Inferior parietal cortex (tissue), 1 donor: ENCODE measurements around the gene MRPL24.
"Not testable (repeated sequence)": the region's sequence is repeated elsewhere in the genome, so short reads cannot be mapped to it uniquely, and the experiment has no call there.

Experiments
- DNase-seq: peaks from one replicate; pipeline ENCODE4 v3.0.0-alpha.2; 2016; ENCODE audit errors: extremely low spot score

The MRPL24 gene

DNA sequence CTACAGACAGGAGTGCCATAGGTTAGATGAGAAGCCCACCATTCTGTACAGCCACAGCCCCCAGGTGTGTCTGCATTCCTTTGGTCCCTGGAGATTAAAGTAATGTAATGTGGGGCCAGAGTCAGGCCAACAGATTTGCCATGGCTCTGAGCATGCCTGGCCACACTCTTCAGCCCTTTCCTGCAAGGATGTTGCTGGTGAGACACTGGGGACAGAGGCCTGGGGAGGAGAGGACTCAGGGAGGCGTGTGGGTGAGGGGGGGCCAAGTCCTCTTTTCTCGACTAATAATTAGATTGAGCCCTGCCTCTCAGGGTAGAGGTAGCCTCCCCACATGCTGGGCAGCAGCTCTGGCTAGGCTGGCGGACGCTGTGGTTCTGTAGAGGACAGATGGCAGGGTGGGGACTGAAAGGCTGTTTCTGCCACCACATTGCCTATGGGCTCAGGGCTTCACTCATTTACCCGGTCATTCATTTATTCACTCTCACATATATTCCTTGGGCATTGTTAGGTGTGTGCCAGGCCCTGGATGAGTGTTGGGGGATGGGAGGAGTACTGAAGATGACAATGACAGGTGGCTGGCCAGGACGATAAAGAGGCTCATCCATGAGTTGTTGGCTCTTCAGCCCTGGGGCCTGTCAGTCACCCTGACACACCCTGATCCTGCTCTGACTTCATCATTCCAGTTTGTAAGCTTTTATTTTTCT lies 19.4 kb upstream of the MRPL24 start:
- no peak for DNase-seq

DNA sequence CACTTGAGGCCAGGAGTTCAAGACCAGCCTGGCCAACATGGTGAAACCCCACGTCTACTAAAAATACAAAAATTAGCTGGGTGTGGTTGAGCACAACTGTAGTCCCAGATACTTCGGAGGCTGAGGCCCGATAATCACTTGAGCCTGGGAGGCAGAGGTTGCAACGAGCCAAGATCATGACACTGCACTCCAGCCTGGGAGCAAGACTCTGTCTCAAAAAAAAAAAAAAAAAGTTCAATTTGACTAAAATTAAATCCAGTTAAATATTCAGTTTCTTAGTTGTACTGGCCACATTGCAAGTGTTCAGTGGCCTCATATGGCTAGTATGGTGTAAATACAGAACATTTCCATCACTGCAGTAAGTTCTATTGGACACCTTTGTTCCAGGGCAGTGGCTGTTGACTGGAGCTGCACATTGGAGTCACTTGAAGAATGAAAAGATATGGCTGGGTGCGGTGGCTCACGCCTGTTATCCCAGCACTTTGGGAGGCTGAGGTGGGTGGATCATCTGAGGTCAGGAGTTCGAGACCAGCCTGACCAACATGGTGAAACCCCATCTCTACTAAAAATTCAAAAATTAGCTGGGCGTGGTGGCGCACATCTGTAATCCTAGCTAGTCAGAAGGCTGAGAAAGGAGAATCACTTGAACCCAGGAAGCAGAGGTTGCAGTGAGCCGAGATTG lies 16.8 kb upstream of the MRPL24 start:
- not testable (repeated sequence) for DNase-seq

DNA sequence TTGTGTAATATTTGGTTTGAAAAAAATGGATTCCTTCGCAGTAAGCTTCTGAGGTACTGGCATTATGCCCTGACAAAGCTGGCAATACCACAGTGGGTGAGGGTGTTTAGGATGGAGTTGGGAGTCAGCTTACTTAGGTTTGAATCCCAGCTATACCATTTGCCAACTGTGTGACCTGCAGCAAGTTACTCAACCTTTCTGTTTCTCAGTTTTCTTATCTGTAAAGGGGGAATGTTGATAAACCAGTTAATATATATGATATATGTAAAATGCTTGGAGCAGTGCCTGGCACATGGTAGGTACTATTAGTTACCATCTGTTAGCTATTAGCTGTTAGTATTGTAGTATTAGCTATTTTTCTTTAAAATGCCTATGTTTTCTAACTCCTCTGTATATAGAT lies 15.5 kb upstream of the MRPL24 start:
- no peak for DNase-seq

DNA sequence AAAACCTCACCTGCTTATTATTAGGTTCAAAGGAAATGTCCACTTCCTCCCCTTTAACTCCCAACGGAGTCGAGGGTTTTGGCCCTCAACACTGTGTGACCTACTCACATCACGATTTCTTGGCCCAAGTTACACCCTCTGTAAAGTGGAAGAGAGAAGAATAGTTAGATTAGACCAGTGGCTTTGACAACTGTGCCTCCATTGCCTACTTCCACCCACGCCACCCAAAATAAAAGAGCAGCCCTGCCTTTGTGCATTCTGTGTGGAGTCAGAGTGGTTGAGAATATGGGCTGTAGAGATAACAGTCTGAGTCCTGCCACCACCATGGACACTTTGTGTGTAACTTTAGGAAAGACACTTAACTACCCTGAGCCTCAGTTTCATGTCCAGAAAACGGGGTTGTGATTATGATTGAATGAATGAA lies 14.7 kb upstream of the MRPL24 start:
- DNase-seq, result no peak

DNA sequence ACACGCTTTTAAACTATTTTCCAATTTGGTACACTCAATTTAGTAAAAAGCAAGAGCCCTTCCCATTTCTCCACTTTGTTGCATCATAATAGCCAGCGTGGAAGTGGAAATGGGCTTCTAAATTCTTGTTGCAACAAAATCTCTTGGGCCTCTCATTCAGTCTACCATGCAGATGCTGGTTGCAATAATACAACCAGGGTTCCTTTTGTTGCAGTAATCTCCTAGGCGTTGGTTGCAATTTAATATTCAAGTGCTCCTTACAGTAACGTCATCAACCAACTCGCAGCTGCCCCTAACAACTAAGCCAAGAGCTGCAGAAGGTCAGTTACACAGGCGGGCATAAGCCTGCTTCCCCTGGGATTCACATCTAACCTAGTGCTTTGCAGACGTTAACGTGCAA lies 13.3 kb upstream of the MRPL24 start:
- no peak for DNase-seq

DNA sequence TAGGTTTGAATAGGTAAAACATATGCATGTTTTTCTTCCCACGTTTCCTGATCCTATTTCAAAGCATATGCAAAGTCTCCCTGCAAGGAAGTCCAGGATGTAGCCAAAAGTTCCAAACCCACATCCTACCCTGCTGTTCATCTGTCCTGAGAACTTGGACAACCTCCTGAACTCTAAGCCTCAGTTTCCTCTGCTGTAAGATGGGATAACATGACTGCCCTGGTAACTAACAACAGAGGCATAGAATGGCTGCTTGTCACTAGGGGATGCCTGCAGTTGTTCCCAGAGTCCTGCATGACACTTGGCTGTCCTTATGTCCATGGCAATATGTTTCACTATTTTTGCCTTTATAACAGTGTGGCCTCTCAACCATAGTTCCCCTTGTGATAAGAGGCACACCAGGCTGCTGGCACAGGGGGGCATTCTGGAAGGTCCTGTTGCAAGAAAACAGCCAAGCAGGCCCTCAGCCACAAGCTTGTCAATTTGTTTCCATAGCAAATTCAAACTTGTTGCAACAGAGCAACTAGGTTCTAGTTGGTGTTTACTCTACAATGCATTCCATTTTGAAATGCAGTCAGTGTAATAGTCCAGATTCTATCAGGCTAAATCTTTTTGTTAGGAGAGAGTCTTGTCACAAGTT lies 12.1 kb upstream of the MRPL24 start:
- no peak for DNase-seq

DNA sequence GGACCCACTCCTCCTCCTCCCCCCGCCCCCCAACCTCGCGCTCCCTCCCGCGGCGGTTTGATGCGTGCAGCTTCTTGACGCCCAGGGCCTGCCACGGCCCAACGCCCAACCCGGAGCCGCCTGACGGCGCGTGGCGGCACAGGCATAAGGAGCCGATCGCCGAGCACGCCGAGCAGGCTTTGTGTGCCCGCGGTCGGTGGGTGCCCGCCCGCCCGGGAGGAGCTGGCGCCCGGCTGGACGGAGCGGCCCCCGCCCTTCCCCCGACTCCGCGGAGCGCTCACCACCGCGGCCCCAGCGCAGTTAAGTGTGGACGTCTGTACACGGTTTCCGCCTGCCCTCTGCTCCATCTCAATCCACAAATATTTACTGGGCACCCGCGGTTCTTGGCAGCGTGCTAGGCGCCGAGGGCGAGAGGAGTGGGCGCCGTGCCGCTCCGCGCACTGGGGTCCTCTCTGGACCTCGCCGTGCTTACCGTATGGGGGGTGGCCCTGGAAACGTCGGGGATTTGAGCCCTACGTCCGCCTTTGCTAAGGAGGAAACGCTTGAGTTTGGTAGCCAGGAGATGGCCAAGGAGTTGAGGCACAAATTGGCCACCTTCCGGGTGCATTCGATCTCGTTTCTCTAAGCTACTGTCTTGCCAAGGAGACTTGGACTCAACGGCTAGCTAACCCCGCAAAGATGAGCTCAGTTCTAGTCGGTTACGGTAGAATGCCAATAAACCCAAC lies 11.0 kb upstream of the MRPL24 start:
- peak; percentile 91 for DNase-seq

DNA sequence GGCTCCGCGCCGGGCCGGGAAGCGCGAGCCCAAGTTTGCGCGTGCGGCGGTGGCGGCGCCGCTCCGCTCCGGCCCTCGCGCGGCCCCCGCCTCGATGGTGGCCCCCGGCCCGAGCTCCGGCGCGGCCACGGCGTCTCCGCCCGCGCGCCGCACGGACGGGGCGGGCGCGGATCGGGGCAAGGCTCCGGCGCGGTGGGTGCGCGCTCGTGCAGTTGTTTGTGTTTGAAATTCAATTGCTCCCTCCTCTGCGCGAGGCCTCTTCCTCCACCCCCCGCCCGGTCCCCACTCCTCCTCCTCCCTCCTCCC lies 10.5 kb upstream of the MRPL24 start, which contains the start of gene HDGF:
Gene HDGF, minus strand, starts transcription at position 225 of the 306 bp plus-strand sequence. CDS start 246 bp downstream, outside the sequence.
- DNase-seq, result no peak

DNA sequence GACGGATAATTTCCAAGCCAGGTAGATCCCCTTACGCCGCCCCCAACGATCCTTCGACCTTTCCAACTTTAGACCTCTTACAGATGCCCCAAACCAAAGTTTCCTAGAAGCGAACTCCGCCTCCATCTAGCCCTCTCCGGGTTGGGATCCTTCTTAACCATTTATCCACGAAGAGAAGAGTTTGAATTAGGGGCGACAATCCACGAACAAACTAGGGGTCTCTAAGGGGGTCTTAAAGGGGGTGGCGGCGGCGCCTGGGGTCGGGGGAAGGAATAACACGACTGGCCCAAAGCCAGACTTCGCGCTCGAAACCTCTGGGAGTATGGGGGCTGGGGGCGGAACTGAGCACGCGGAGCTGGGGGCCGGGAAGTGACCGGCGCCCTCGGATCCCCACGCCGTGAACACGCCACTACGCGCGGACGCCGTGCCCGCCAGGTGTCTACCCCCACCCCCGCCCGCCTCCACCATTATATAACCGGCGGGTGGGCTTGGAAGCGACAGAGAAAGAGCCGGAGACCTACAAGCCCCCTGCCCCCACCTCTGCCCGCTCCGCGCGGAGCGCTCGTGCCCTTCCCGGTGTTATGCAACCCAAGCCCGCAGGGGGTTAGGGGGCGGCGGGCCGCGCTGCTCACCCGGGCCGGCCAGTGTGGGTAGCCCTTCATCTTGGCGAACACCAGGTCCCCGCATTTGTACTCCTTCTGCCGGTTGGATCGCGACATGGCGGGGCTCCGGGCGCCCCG lies 10.0 kb upstream of the MRPL24 start:
- no peak for DNase-seq

DNA sequence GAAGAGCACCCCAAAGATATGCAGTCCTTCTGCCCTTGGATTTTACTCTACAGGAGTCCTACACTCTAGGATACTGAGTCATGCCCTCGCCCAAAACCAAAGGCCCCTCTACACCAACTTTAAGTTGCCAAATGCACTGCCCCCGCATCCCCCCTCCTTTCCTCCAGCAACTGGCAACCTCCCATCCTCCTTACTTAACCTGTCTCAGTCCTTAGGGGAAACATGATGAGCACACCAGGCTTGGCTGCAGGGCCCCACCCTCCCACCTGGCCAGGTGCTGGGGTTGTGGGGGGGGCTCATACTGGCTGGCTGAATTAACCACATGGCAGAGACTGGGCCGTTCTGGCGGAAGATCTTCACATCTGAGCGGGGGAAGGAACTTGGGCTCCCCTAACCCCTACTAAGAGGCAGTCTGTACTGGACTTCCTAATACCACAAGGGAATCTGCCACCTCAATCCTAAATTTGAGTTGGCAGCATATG lies 9.3 kb upstream of the MRPL24 start:
- no peak for DNase-seq

DNA sequence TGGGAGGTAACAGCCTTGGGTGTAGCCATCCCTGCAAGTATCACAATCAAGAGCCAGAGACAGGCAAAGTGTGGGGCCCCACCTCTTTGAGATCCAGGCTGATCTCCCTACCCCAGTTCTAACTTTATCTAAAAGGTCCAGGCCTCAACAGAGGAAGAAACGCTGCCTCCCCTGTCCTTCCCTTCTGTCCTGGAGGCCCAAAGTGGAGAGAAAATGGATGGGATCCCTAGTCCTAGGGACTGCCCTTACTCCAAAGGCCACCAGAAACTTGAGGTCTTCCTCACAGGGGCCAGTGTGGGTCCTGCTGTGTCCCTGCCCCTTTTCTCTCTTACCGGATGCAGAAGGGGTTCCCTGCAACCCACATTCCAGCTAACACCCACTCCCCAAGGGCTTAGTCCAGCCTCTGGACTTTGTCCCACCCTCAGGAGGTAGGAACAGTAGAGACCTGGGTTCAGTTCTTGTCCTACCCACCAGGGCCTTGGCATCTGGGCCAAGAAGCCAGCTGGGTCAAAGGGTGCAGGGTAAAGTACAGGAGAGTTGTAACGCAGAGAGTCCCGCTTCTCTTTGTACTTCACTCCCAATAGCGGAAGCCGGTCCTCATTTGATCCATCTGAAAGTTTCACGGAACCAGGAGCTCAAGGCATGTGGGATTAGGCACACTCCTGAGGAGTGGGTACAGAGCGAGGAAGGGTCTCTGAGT lies 8.7 kb upstream of the MRPL24 start:
- DNase-seq, result no peak

DNA sequence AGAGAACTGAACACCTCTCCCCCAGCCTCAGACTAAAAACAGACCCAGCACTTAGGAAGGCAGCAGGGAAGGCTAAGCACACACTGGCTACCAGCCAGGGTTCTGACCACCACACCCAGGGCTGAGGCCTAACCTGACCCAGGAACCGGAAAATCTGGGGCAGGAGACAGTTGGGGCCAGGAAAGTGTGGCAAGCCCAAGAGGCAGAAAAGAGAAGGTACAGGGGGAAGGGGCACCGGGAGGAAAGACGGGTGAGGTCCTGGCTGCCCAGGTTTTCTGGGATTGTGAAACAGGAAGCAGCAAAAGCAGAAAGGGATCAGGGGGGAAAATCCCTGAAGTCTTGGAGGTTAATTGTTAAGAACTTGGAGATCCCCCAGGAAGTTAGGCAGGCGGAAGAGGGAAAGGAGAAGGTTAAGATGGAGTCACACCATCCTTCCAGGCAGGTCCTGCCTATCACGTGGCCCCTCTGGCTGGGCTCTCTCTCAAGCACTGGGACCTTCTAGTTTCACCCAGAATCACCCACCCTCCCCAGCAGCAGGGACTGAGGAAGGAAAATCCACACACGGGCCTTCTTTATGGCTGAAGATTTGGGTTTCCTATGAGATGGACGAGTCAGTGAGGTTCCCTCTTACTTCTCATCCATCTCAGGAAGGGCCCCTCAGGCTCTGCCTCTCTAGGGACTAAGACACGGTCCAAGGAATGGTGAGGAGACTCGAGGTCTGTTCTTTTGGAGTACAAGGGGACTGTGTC lies 8.0 kb upstream of the MRPL24 start:
- DNase-seq, result no peak

DNA sequence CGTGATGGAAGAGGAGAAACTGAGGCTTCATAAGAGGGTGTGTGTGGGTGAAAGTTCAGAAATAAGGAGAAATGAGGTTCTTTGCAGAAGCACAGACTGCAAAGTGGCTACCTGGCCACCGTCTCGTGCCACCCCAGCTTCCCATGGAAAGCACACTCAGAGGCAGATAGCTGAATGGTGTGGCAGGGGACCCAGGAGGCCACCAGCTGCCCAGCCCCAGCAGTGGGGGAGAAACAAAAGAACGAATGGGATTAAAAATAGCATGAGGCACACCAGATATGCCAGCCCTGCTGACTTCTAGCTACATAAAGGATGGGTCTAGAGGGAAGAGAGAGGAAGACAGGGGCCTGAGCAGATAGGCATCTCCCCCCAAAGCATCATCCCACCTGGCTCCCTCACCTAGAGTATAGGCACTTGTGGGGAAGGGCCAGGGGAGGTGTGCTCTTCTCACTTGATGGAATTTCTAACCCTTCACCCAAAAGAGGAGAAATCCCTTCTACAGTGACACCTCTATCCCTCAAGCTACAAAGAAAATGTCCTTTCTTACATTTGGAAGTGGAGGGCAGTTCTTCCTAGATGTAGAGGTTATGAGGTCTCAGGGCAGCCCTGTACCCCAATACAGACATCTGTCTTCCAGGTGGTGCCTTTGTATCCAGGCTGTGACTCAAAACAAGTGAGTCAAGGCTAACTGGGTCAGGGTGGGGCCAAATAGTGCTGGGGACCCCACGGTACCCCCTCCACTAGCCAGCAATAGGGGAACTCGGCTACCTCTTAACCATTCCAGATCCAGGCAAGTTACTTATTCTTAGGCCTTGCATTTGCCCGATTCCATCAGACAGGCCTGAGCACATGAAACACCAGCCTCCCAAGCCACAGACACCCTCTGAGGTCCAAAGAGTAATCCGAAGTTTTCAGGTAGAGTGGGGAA lies 7.1 kb upstream of the MRPL24 start:
- DNase-seq, result no peak

DNA sequence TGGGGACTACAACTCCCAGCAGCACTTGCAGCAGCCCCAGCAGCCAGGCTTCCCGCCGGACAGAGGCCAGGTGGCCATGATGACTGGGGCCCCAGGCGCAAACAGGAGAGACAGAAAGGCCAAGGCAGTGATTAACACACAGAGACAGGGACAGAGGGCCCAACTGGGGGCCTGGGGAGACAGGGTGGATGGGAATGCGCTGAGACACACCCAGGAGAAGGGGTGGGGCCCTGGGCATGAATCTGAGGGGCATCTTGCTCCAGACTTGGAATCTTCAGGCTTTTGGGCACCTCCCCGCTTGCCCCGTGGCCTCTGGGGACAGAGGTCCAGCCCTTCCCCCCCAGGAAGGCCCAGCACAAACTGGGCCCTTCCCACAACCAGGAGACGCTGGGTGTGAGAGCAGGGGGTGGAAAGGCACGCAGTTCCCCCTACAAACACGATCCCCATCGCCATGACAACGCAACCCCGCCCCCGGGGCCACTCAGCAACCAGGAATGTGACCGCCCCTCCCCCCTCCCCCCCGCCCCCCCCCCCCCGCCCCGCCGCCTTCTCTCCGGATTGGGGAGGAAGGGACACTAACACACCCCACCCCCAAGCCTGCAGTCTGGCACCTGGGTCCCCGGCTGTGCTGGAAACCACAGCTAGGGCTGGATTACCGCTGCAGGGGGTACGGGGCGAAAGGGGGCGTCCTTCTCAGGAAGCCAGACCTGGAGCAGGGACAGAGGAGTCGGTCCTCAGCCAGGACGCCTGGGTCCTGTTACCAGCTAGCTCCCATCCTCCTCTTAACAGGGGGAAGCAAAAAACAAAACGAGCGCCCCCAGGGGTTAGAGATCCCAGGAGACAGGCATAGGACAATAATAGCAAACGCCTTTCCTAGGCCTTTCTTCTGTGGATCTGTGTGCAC lies 6.1 kb upstream of the MRPL24 start:
- DNase-seq, result peak; percentile 69

DNA sequence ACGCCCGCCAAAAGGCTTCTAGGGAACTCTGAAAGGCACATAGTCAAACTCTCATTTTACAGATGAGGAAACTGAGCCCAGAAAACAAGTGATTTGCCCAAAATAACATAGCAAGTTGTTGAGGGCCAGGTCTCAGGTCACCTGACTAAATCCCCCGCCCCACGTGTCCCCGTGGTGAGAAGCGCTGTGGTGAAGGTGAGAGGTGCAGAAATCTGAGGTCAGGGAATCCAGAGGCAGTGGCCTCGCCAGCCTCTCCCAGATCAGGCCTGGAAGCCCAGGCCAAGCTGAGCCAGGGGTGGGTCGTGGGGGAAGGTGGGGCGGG lies 5.5 kb upstream of the MRPL24 start:
- DNase-seq, result no peak

DNA sequence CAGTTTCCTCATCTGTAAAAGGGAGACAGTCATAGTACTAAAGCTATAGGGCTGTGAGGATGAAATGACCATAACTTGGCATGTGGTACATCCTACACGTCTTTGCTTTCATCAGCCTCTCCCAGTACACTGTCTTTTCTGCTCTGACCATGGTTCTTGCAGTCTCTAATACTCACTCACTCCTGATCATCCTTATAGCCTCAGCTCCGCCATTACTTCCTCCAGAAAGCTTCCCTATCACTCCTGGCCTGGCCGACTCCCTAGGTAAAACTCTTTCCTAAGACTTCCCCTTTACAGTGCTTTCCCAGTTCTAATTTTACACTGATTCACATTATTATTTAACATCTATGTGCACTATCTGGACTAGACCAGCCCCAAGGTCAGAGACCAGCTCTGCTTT lies 5.0 kb upstream of the MRPL24 start:
- DNase-seq, result no peak

DNA sequence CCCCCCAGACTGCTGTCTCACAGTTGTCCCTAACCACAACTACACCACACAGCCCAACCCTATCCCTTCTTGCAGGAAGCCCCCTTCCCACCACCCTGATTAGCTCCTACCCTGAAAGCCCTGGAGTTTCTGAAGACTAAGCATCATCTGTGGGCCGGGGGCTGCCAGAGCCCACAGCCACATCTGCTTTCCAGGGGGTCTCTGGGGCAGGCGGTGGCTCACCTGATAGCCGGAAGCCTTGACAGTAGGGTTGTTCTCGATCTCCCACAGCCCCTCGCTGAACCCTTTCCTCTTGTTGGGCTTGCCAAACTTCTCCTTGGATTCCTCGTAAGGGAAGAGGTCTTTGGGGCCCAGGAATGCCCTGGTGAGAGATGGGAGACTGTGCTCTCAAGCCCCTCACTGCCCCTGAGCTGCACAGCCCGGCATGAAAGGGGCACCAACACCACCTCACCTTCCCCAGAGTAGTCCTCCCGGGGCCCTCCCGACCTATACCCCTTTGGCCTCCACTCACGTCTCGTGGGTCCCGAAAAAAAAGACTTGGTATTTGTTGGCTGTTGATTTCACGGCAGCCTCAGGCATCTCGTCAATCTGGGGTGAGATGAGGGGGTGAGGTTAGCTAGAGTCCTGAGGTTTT lies 4.0 kb upstream of the MRPL24 start:
- no peak for DNase-seq

DNA sequence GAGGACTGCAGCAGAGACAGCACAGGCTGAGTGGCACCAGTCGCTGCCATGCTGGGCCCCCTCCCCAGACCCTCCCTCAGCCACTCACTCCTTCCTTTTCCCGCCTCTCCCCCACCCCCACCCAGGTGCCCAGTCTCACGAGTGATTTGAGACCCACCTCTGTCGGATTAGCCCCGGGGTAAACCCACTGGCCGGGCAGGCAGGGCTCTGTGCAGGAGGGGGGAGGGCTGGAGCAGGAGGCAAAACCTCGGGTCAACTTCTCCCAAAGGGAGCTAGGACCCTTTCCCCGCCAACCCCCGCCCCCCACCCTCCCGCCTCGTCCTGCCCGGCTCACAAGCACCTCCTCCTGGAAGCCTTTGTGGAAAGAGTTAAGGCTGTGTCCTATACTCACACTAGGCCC lies 3.5 kb upstream of the MRPL24 start:
- DNase-seq, result no peak
